ENCODE measurements around the gene GET3. TPM values are rescaled to one million over a fixed set of nuclear protein-coding genes. Genes with fewer than 3 reads are reported as not detected.
"Not testable (repeated sequence)": the region's sequence is repeated elsewhere in the genome, so short reads cannot be mapped to it uniquely, and the experiment has no call there.

Gene GET3
- total RNA-seq, 1 experiment from 2014 or later = 105 TPM

- peak; percentile 55 for DNase-seq (ENCODE audit: low spot score)
Observed at GRCh38 chr19:12792051-12792852, 55.0 kb downstream of the GET3 start.

GRCh38 chr19:12792853-12793289 lies 55.6 kb downstream of the GET3 start:
- no peak for DNase-seq (ENCODE audit: low spot score)

- DNase-seq (ENCODE audit: low spot score) = peak; percentile 88
Observed at GRCh38 chr19:12793290-12794195, 56.2 kb downstream of the GET3 start.

- no peak for DNase-seq (ENCODE audit: low spot score)
Observed at GRCh38 chr19:12794196-12794941, 57.1 kb downstream of the GET3 start.

GRCh38 chr19:12794971-12795381 lies 57.7 kb downstream of the GET3 start:
- DNase-seq (ENCODE audit: low spot score) = no peak

GRCh38 chr19:12796146-12797071 lies 59.1 kb downstream of the GET3 start:
- peak; percentile 78 for DNase-seq (ENCODE audit: low spot score)

GRCh38 chr19:12797141-12797587 lies 59.9 kb downstream of the GET3 start:
- no peak for DNase-seq (ENCODE audit: low spot score)

- DNase-seq (ENCODE audit: low spot score) = not testable (repeated sequence)
Observed at GRCh38 chr19:12797607-12798006, 60.3 kb downstream of the GET3 start.

Small RNAs within 50 kb of the gene (small RNA-seq; reads per million reads assigned to genes)
- not detected for gene MIR5684
- 143 reads per million, percentile 97 among the genes with 10 or more reads in this experiment for gene SNORD41

Other genes with a start within 250 kb of the GET3 start
- gene ZNF564, start 186.0 kb upstream of the GET3 start, total RNA-seq (2014; rRNA removed; shearing (Covaris generic)) = 1.5 and 3.0 TPM in 2 replicates
- gene ZNF490, start 126.7 kb upstream of the GET3 start, total RNA-seq (2014; rRNA removed; shearing (Covaris generic)) = 1.6 and 2.0 TPM in 2 replicates
- 3.0 and 4.4 TPM in 2 replicates for gene ZNF791, start 126.6 kb upstream of the GET3 start, total RNA-seq (2014; rRNA removed; shearing (Covaris generic))
- 18.4 and 35.1 TPM in 2 replicates for gene MAN2B1, start 70.8 kb upstream of the GET3 start, total RNA-seq (2014; rRNA removed; shearing (Covaris generic))
- gene WDR83, start 70.7 kb upstream of the GET3 start, total RNA-seq (2014; rRNA removed; shearing (Covaris generic)) = 21.7 and 22.1 TPM in 2 replicates
- gene DHPS, start 55.6 kb upstream of the GET3 start, total RNA-seq (2014; rRNA removed; shearing (Covaris generic)) = 95.0 and 95.4 TPM in 2 replicates
- gene GNG14, start 49.5 kb upstream of the GET3 start, total RNA-seq (2014; rRNA removed; shearing (Covaris generic)) = not detected in 2 replicates
- 32.9 and 38.0 TPM in 2 replicates for gene FBXW9, start 40.9 kb upstream of the GET3 start, total RNA-seq (2014; rRNA removed; shearing (Covaris generic))
- gene TNPO2, start 13.6 kb upstream of the GET3 start, total RNA-seq (2014; rRNA removed; shearing (Covaris generic)) = 24.5 TPM in 2 replicates
- gene TRIR, start 2.8 kb upstream of the GET3 start, total RNA-seq (2014; rRNA removed; shearing (Covaris generic)) = 258 and 260 TPM in 2 replicates
- 0.37 and 0.48 TPM in 2 replicates for gene BEST2, start 14.3 kb downstream of the GET3 start, total RNA-seq (2014; rRNA removed; shearing (Covaris generic))
- 64.1 and 72.2 TPM in 2 replicates for gene HOOK2, start 38.1 kb downstream of the GET3 start, total RNA-seq (2014; rRNA removed; shearing (Covaris generic))
- gene JUNB, start 54.0 kb downstream of the GET3 start, total RNA-seq (2014; rRNA removed; shearing (Covaris generic)) = 568 and 620 TPM in 2 replicates
- gene PRDX2, start 64.3 kb downstream of the GET3 start, total RNA-seq (2014; rRNA removed; shearing (Covaris generic)) = 378 and 396 TPM in 2 replicates
- gene THSD8, start 64.6 kb downstream of the GET3 start, total RNA-seq (2014; rRNA removed; shearing (Covaris generic)) = 0.10 TPM in 1 of 2 replicates, not detected in the other
- 48.2 and 55.4 TPM in 2 replicates for gene RNASEH2A, start 69.1 kb downstream of the GET3 start, total RNA-seq (2014; rRNA removed; shearing (Covaris generic))
- gene RTBDN, start 97.1 kb downstream of the GET3 start, total RNA-seq (2014; rRNA removed; shearing (Covaris generic)) = 0.13 and 0.16 TPM in 2 replicates
- gene MAST1, start 101.0 kb downstream of the GET3 start, total RNA-seq (2014; rRNA removed; shearing (Covaris generic)) = 0.58 and 1.7 TPM in 2 replicates
- 20.9 and 27.6 TPM in 2 replicates for gene DNASE2, start 144.0 kb downstream of the GET3 start, total RNA-seq (2014; rRNA removed; shearing (Covaris generic))
- gene KLF1, start 149.7 kb downstream of the GET3 start, total RNA-seq (2014; rRNA removed; shearing (Covaris generic)) = not detected in 2 replicates
- 24.6 and 27.2 TPM in 2 replicates for gene GCDH, start 153.7 kb downstream of the GET3 start, total RNA-seq (2014; rRNA removed; shearing (Covaris generic))
- gene SYCE2, start 181.8 kb downstream of the GET3 start, total RNA-seq (2014; rRNA removed; shearing (Covaris generic)) = not detected in 2 replicates
- 84.6 and 96.2 TPM in 2 replicates for gene FARSA, start 196.2 kb downstream of the GET3 start, total RNA-seq (2014; rRNA removed; shearing (Covaris generic))
- gene CALR, start 201.1 kb downstream of the GET3 start, total RNA-seq (2014; rRNA removed; shearing (Covaris generic)) = 803 and 831 TPM in 2 replicates
- 217 TPM in 2 replicates for gene RAD23A, start 208.4 kb downstream of the GET3 start, total RNA-seq (2014; rRNA removed; shearing (Covaris generic))
- 75.2 and 80.9 TPM in 2 replicates for gene GADD45GIP1, start 219.7 kb downstream of the GET3 start, total RNA-seq (2014; rRNA removed; shearing (Covaris generic))
- gene DAND5, start 232.1 kb downstream of the GET3 start, total RNA-seq (2014; rRNA removed; shearing (Covaris generic)) = 0.31 TPM in 1 of 2 replicates, not detected in the other